Dedifferentiated amniotic fluid mesenchymal stem cell (primary cell): ENCODE results near the gene TLN1.

Source experiments
- DNase-seq: peaks from one replicate; pipeline ENCODE4 v3.0.0-alpha.2; 2016; ENCODE audit errors: extremely low spot score

Gene TLN1

GRCh38 chr9:35753466-35753865 lies 21.5 kb upstream of the TLN1 start:
- DNase-seq: no peak

GRCh38 chr9:35750256-35750531 lies 18.2 kb upstream of the TLN1 start:
- DNase-seq: no peak

- DNase-seq: no peak
Observed at GRCh38 chr9:35749515-35750255, 17.7 kb upstream of the TLN1 start.

GRCh38 chr9:35748858-35749514 lies 17.0 kb upstream of the TLN1 start, which contains the start of the genes GBA2 and RGP1:
TSS of gene GBA2 (minus strand) at chr9:35749228. CDS start at chr9:35748704, 524 bp downstream.
TSS of gene RGP1 (plus strand) at chr9:35749287. CDS start at chr9:35749756, 469 bp downstream.
- DNase-seq: peak; percentile 47

GRCh38 chr9:35748242-35748857 lies 16.4 kb upstream of the TLN1 start:
- DNase-seq: no peak

GRCh38 chr9:35746583-35746982 lies 14.6 kb upstream of the TLN1 start:
- DNase-seq: no peak

GRCh38 chr9:35745569-35745968 lies 13.6 kb upstream of the TLN1 start:
- no peak for DNase-seq

GRCh38 chr9:35743880-35744518 lies 12.0 kb upstream of the TLN1 start:
- no peak for DNase-seq

- no peak for DNase-seq
Observed at GRCh38 chr9:35743452-35743851, 11.5 kb upstream of the TLN1 start.

GRCh38 chr9:35741740-35742139 lies 9.7 kb upstream of the TLN1 start:
- DNase-seq: no peak

- no peak for DNase-seq
Observed at GRCh38 chr9:35740243-35740642, 8.2 kb upstream of the TLN1 start.

GRCh38 chr9:35738924-35739323 lies 6.9 kb upstream of the TLN1 start:
- DNase-seq: no peak

- no peak for DNase-seq
Observed at GRCh38 chr9:35738186-35738585, 6.2 kb upstream of the TLN1 start.

- DNase-seq: no peak
Observed at GRCh38 chr9:35737143-35737542, 5.1 kb upstream of the TLN1 start.

- peak; percentile 62 for DNase-seq
Observed at GRCh38 chr9:35736201-35736633, 4.2 kb upstream of the TLN1 start.

GRCh38 chr9:35734096-35734495 lies 2.1 kb upstream of the TLN1 start:
- DNase-seq: no peak

GRCh38 chr9:35732800-35733541 lies 976 bp upstream of the TLN1 start:
- no peak for DNase-seq

GRCh38 chr9:35731415-35732184 lies 395 bp downstream of the TLN1 start:
- DNase-seq: no peak

- DNase-seq: no peak
Observed at GRCh38 chr9:35730486-35730854, 1.5 kb downstream of the TLN1 start.

GRCh38 chr9:35729700-35730485 lies 2.1 kb downstream of the TLN1 start:
- peak; percentile 83 for DNase-seq
